ENCODE results near the gene ZNF608. TPM values are rescaled to one million over a fixed set of nuclear protein-coding genes. Genes with fewer than 3 reads are reported as not detected.
A peak's percentile ranks its signal among the peaks of the same experiment; 100 is the strongest.

The ZNF608 gene
- total RNA-seq, 1 experiment from 2014 or later: 17.5 TPM

- H3K36me3 ChIP-seq (ENCODE audit: control insufficient read depth, insufficient read depth, low read length): no peaks in the 10 kb centered on the region; the same call in 1 of the 2 replicates
- peaks cover 20% of the 10 kb centered on the region for H3K4me1 Mint-ChIP-seq (ENCODE audit: low read depth, unreplicated experiment)
These were observed 19.6 kb downstream of the ZNF608 start for GRCh38 chr5:124726631-124727362.

GRCh38 chr5:124725622-124726258 lies 20.7 kb downstream of the ZNF608 start:
- H3K9me3 Mint-ChIP-seq (ENCODE audit: unreplicated experiment): no peaks in the 10 kb centered on the region
- H3K27me3 ChIP-seq (replicated peaks; ENCODE audit: control insufficient read depth, insufficient read depth, low read length): no peaks in the 10 kb centered on the region
- H3K4me3 ChIP-seq (ENCODE audit: low read depth, low read length): no peak overlapping the region
- H3K4me3 Mint-ChIP-seq (ENCODE audit: unreplicated experiment): no peak overlapping the region
- peak overlapping the region; percentile 5 for H3K27ac Mint-ChIP-seq (ENCODE audit: unreplicated experiment)
- H3K4me1 ChIP-seq: peaks cover 37% of the 10 kb centered on the region
- H3K27me3 Mint-ChIP-seq (ENCODE audit: insufficient read depth, unreplicated experiment): no peaks in the 10 kb centered on the region
- no peak for DNase-seq
- ChIA-PET CTCF (no interaction called here), POLR2A (no interaction called here)
- H3K4me1 Mint-ChIP-seq (ENCODE audit: low read depth, unreplicated experiment): peaks cover 26% of the 10 kb centered on the region
- intact Hi-C loops (cut with micrococcal nuclease; ENCODE audit: unreplicated experiment): no loop called here
- no peaks in the 10 kb centered on the region for H3K9me3 ChIP-seq
- no peak for TF ChIP-seq CTCF (IDR thresholded peaks at IDR 0.05; ENCODE audit: insufficient read depth in 1 of 2, low read depth in 1 of 2, low read length in 1 of 2, severe bottlenecking in 1 of 2, unreplicated experiment in 1 of 2)
- H3K36me3 Mint-ChIP-seq (ENCODE audit: insufficient read depth, unreplicated experiment): no peaks in the 10 kb centered on the region
- H3K36me3 ChIP-seq (ENCODE audit: control insufficient read depth, insufficient read depth, low read length): no peaks in the 10 kb centered on the region; the same call in 1 of the 2 replicates
- BruUV-seq (replicated peaks): no TSS peak

More at GRCh38 chr5:124726631-124727362, 19.6 kb downstream of the ZNF608 start:
- Mint-ChIP-seq H3K4me3 (ENCODE audit: unreplicated experiment) (no peak overlapping the region), H3K27ac (ENCODE audit: unreplicated experiment) (peak overlapping the region; percentile 5), H3K27me3 (ENCODE audit: insufficient read depth, unreplicated experiment) (no peaks in the 10 kb centered on the region), H3K36me3 (ENCODE audit: insufficient read depth, unreplicated experiment) (no peaks in the 10 kb centered on the region), H3K9me3 (ENCODE audit: unreplicated experiment) (no peaks in the 10 kb centered on the region)
- Histone ChIP-seq H3K27me3 (replicated peaks; ENCODE audit: control insufficient read depth, insufficient read depth, low read length) (no peaks in the 10 kb centered on the region), H3K4me3 (ENCODE audit: low read depth, low read length) (no peak overlapping the region), H3K4me1 (peaks cover 30% of the 10 kb centered on the region), H3K9me3 (no peaks in the 10 kb centered on the region)
- ChIA-PET CTCF (no interaction called here), POLR2A (no interaction called here)
- TF ChIP-seq CTCF (IDR thresholded peaks at IDR 0.05; ENCODE audit: insufficient read depth in 1 of 2, low read depth in 1 of 2, low read length in 1 of 2, severe bottlenecking in 1 of 2, unreplicated experiment in 1 of 2): no peak
- intact Hi-C loops (cut with micrococcal nuclease; ENCODE audit: unreplicated experiment): no loop called here
- no TSS peak for BruUV-seq (replicated peaks)
- DNase-seq: no peak

- Mint-ChIP-seq H3K27ac (ENCODE audit: unreplicated experiment) (peak overlapping the region; percentile 5), H3K27me3 (ENCODE audit: insufficient read depth, unreplicated experiment) (no peaks in the 10 kb centered on the region), H3K36me3 (ENCODE audit: insufficient read depth, unreplicated experiment) (no peaks in the 10 kb centered on the region), H3K4me1 (ENCODE audit: low read depth, unreplicated experiment) (peaks cover 29% of the 10 kb centered on the region), H3K4me3 (ENCODE audit: unreplicated experiment) (peak overlapping the region; percentile 15), H3K9me3 (ENCODE audit: unreplicated experiment) (no peaks in the 10 kb centered on the region)
- DNase-seq: peak in 1 of 2 experiments; percentile 27
- intact Hi-C loops (cut with micrococcal nuclease; ENCODE audit: unreplicated experiment): no loop called here
- no peak for TF ChIP-seq CTCF (IDR thresholded peaks at IDR 0.05; ENCODE audit: insufficient read depth in 1 of 2, low read depth in 1 of 2, low read length in 1 of 2, severe bottlenecking in 1 of 2, unreplicated experiment in 1 of 2)
- ChIA-PET CTCF (interaction anchor here (0.7 kb wide), 1 partner anchor 24 kb away, joined by 6 read pairs; no protein-coding TSS in a partner anchor), POLR2A (no interaction called here)
- Histone ChIP-seq H3K27me3 (replicated peaks; ENCODE audit: control insufficient read depth, insufficient read depth, low read length) (no peaks in the 10 kb centered on the region), H3K36me3 (ENCODE audit: control insufficient read depth, insufficient read depth, low read length) (no peaks in the 10 kb centered on the region; the same call in 1 of the 2 replicates), H3K4me3 (ENCODE audit: low read depth, low read length) (no peak overlapping the region), H3K9me3 (0 out of 2 replicates have a peak, but pooled peaks cover 3% of the 10 kb centered on the region), H3K4me1 (peaks cover 37% of the 10 kb centered on the region)
- no TSS peak for BruUV-seq (replicated peaks)
These were observed 21.4 kb downstream of the ZNF608 start for GRCh38 chr5:124725040-124725434.
